WERI-Rb-1 (cell line): ENCODE data around the gene HES4.
"Not testable (repeated sequence)": the region's sequence is repeated elsewhere in the genome, so short reads cannot be mapped to it uniquely, and the experiment has no call there.

Experiments used
- DNase-seq: peaks from one replicate; pipeline ENCODE4 v3.0.0-alpha.2; 2020
- H3K27ac ChIP-seq: fragments of 250-450 bp; sonication (Bioruptor Pico); 2 replicates; pipeline ENCODE4 v1.5.1; 2020; ENCODE audit warnings: mild to moderate bottlenecking, moderate library complexity
- H3K27me3 ChIP-seq: fragments of 250-450 bp; sonication (Bioruptor Pico); 2 replicates; pipeline ENCODE4 v1.5.1; 2021; ENCODE audit warnings: mild to moderate bottlenecking, low read depth, moderate library complexity; ENCODE audit not compliant: insufficient read depth, severe bottlenecking
- H3K36me3 ChIP-seq: fragments of 250-450 bp; sonication (Bioruptor Pico); 2 replicates; pipeline ENCODE4 v1.5.1; 2020; ENCODE audit warnings: mild to moderate bottlenecking, moderate library complexity
- H3K4me3 ChIP-seq: 2 replicates; pipeline ENCODE4 v1.5.1; 2011; ENCODE audit warnings: low read depth, mild to moderate bottlenecking, control low read depth, low read length
- H3K9me3 ChIP-seq: fragments of 250-450 bp; sonication (Bioruptor Pico); 2 replicates; pipeline ENCODE4 v1.5.1; 2021; ENCODE audit warnings: mild to moderate bottlenecking, moderate library complexity; ENCODE audit not compliant: severe bottlenecking
- TF ChIP-seq, protein P1 (sequence below): IDR thresholded peaks from 2 replicates; pipeline ENCODE4 v1.5.1; 2011; ENCODE audit warnings: low read depth, mild to moderate bottlenecking, control low read depth, inconsistent platforms, low read length

The HES4 gene

DNA sequence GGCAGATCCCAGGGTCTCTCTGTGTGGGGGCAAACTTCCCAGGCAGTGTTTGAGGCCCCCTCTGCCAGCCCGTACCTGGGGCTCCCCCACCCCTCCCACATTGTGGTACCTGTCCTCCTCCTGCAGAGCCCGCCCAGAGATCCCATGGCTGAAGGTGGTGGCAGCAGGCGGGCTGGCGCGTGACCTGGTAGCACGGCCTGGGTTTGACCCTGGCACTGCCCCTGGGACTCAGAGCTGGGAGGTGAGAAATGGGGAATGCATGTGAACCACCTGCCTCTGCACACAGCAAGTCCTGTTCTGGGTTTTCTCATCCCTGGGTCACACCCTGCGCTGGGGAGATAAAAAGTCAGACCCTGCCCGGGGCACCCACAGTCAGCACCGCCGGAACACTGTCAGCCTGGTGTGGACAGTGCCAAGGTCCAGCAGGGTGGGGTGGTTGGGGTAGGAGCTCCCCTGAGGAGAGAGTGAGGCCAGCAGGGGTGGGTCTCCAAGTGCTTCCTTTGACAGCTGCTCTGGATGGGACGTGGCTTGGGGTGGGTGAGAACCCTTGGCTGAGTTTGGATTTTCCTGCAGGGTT is 31.9 kb upstream of the HES4 start:
- no peak overlapping the region for H3K4me3 ChIP-seq
- no peaks in the 10 kb centered on the region for H3K9me3 ChIP-seq
- peak overlapping the region; percentile 96 for H3K27ac ChIP-seq
- H3K36me3 ChIP-seq: peaks cover 21% of the 10 kb centered on the region
- no peaks in the 10 kb centered on the region for H3K27me3 ChIP-seq
- DNase-seq: no peak
- TF ChIP-seq, protein P1, sequence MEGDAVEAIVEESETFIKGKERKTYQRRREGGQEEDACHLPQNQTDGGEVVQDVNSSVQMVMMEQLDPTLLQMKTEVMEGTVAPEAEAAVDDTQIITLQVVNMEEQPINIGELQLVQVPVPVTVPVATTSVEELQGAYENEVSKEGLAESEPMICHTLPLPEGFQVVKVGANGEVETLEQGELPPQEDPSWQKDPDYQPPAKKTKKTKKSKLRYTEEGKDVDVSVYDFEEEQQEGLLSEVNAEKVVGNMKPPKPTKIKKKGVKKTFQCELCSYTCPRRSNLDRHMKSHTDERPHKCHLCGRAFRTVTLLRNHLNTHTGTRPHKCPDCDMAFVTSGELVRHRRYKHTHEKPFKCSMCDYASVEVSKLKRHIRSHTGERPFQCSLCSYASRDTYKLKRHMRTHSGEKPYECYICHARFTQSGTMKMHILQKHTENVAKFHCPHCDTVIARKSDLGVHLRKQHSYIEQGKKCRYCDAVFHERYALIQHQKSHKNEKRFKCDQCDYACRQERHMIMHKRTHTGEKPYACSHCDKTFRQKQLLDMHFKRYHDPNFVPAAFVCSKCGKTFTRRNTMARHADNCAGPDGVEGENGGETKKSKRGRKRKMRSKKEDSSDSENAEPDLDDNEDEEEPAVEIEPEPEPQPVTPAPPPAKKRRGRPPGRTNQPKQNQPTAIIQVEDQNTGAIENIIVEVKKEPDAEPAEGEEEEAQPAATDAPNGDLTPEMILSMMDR: no peak

DNA sequence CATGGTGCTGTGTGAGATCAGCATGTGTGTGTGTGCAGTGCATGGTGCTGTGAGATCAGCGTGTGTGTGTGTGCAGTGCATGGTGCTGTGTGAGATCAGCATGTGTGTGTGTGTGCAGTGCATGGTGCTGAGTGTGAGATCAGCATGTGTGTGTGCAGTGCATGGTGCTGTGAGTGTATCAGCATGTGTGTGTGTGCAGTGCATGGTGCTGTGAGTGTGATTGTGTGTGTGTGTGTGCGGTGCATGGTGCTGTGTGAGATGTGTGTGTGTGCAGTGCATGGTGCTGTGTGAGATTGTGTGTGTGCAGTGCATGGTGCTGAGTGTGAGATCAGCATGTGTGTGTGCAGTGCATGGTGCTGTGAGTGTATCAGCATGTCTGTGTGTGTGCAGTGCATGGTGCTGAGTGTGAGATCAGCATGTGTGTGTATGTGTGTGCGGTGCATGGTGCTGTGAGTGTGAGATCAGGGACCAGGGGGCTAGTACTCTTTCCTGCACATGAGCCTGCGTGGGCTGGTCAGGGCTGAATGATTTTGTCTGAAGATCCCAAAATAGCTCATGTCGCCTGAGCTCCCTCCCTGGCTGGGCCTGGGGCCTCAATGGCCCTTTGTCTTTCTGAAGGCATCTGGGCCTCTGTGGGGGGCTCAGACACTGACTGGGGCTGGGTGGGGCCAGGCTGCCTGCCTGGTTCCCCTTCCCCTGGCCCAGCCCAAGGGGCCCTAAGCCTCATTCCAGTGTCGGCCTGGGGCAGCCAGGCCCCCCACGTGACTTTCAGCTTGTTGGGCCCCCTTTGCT is 31.2 kb upstream of the HES4 start:
- not testable (repeated sequence) for H3K27me3 ChIP-seq, H3K4me3 ChIP-seq, DNase-seq, H3K9me3 ChIP-seq
- Histone ChIP-seq H3K27ac (peak overlapping the region; percentile 96), H3K36me3 (peaks cover 26% of the 10 kb centered on the region)

DNA sequence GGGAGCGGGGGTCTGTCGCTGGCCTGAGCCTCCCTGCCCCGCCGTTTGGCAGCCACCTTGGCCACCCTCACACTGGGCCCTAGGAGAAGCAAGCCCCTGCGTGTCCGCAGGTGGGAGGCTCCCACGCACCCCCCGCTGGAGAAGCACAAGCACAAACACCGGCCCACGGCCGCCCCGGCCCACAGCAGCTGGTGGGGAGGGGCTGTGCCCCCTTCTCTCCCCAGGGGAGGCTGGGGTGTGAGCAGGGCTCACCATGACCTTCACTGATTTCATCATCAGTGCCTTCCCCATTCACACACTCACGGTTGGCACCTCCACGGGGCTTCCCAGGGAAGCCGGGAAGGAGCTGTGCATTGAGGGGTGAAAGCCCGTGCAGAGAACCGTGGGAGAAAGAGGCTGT is 27.9 kb upstream of the HES4 start:
- Histone ChIP-seq H3K27me3 (no peaks in the 10 kb centered on the region), H3K36me3 (peaks cover 36% of the 10 kb centered on the region), H3K27ac (no peak overlapping the region), H3K9me3 (no peaks in the 10 kb centered on the region), H3K4me3 (no peak overlapping the region)
- TF ChIP-seq, protein P1: no peak
- DNase-seq: no peak

DNA sequence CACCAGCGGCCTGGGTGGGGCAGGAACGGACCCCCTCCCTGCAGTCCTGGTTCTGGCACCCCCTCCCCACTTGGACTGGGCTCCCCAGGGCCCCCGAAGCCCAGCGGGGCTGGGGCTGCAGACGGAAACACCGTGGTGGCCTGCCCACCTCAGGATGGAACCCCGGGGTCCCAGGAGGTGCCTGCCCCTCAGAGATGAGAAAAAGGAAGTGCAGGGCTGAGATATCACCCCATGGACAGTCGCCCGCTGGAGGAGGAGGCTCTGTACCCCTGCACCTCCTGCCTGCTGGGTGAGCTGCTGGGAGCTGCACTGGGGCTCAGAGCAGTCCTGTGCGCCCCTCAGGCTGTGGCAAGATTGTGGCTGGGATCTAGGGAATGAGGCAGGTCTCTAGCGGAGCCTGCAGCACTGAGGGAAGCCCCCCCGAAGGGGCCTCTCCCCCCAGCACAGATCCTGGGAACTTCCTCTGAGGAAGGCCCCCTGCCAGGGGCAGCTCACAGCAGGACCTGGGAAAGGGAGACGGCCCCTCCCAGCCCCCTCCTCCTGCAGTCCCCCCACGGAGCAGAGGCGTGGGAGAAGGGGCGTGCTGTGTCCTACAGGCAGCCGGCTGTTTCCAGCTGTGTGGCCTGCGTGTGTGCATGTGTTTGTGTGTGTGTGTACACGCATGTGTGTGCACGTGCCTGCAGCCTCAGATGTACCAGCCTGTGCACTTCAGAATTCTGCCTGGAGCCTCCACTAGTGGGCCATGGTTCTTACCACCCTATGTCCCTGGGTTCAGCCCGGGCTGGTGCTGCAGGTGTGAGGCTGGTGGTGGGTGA is 26.9 kb upstream of the HES4 start:
- DNase-seq: no peak
- H3K27ac ChIP-seq: no peak overlapping the region

DNA sequence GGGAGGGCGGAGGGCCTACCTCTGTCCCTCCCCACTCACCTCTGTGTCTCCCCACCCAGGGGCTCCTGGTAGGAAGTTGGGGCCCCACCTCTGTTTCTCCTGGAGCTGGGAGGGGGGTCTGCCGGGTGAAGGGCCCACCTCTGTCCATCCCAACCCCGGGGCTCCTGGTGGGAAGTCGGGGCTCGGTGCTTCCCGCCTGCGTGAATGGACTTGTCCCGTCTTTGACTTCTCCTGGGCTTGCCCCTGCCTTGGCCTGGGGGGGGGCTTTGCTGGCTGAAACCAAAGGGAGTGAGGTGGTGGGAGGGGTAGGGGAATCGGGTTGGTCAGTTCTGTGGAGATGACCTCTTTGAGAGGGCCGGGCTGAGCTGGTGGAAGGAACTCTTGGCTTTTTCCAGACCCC is 25.8 kb upstream of the HES4 start:
- no peaks in the 10 kb centered on the region for H3K27me3 ChIP-seq
- no peak for DNase-seq
- H3K27ac ChIP-seq: no peak overlapping the region
- TF ChIP-seq, protein P1: no peak
- no peaks in the 10 kb centered on the region for H3K9me3 ChIP-seq
- H3K4me3 ChIP-seq: no peak overlapping the region
- H3K36me3 ChIP-seq: peaks cover 38% of the 10 kb centered on the region

More for the DNA sequence above, 26.9 kb upstream of the HES4 start:
- no peaks in the 10 kb centered on the region for H3K27me3 ChIP-seq
- TF ChIP-seq, protein P1: no peak
- H3K36me3 ChIP-seq: peaks cover 38% of the 10 kb centered on the region
- H3K4me3 ChIP-seq: no peak overlapping the region
- no peaks in the 10 kb centered on the region for H3K9me3 ChIP-seq
